Measurements from ENCODE around the gene JOSD2.

Gene JOSD2

GRCh38 chr19:50498219-50499056 lies 12.6 kb downstream of the JOSD2 start:
- Histone ChIP-seq H3K4me1 (ENCODE audit: control insufficient read depth in 1 of 2, insufficient read depth in 1 of 2, low read depth in 1 of 2, low read length in 1 of 2) (no peaks in the 10 kb centered on the region), H3K4me3 (ENCODE audit: low read depth in 1 of 2, low read length in 1 of 2) (no peak overlapping the region), H3K27me3 (no peaks in the 10 kb centered on the region), H3K36me3 (no peaks in the 10 kb centered on the region), H3K9me3 (no peaks in the 10 kb centered on the region), H3K27ac (no peak overlapping the region)
- TF ChIP-seq CTCF (IDR thresholded peaks at IDR 0.05), result no peak

GRCh38 chr19:50497022-50497405 lies 14.0 kb downstream of the JOSD2 start:
- Histone ChIP-seq H3K9me3 (no peaks in the 10 kb centered on the region), H3K27me3 (no peaks in the 10 kb centered on the region), H3K4me1 (ENCODE audit: control insufficient read depth in 1 of 2, insufficient read depth in 1 of 2, low read depth in 1 of 2, low read length in 1 of 2) (peaks cover 3 to 5% of the 10 kb centered on the region in 2 experiments), H3K27ac (no peak overlapping the region), H3K4me3 (ENCODE audit: low read depth in 1 of 2, low read length in 1 of 2) (no peak overlapping the region), H3K36me3 (no peaks in the 10 kb centered on the region)
- TF ChIP-seq CTCF (IDR thresholded peaks at IDR 0.05), result no peak

GRCh38 chr19:50496189-50497021 lies 14.6 kb downstream of the JOSD2 start:
- TF ChIP-seq CTCF (IDR thresholded peaks at IDR 0.05), result no peak
- H3K4me3 ChIP-seq (ENCODE audit: low read depth in 1 of 2, low read length in 1 of 2), result no peak overlapping the region
- H3K36me3 ChIP-seq, result no peaks in the 10 kb centered on the region
- no peaks in the 10 kb centered on the region for H3K9me3 ChIP-seq
- H3K27me3 ChIP-seq, result no peaks in the 10 kb centered on the region
- peaks cover 3 to 5% of the 10 kb centered on the region in 2 experiments for H3K4me1 ChIP-seq (ENCODE audit: control insufficient read depth in 1 of 2, insufficient read depth in 1 of 2, low read depth in 1 of 2, low read length in 1 of 2)
- no peak overlapping the region for H3K27ac ChIP-seq

GRCh38 chr19:50495020-50495531 lies 15.9 kb downstream of the JOSD2 start:
- TF ChIP-seq CTCF (IDR thresholded peaks at IDR 0.05), result no peak
- H3K27ac ChIP-seq, result no peak overlapping the region
- H3K27me3 ChIP-seq, result no peaks in the 10 kb centered on the region
- H3K9me3 ChIP-seq, result no peaks in the 10 kb centered on the region
- peaks cover 3 to 5% of the 10 kb centered on the region in 2 experiments for H3K4me1 ChIP-seq (ENCODE audit: control insufficient read depth in 1 of 2, insufficient read depth in 1 of 2, low read depth in 1 of 2, low read length in 1 of 2)
- H3K4me3 ChIP-seq (ENCODE audit: low read depth in 1 of 2, low read length in 1 of 2), result no peak overlapping the region
- no peaks in the 10 kb centered on the region for H3K36me3 ChIP-seq

- Histone ChIP-seq H3K27me3 (no peaks in the 10 kb centered on the region), H3K9me3 (no peaks in the 10 kb centered on the region), H3K4me1 (ENCODE audit: control insufficient read depth in 1 of 2, insufficient read depth in 1 of 2, low read depth in 1 of 2, low read length in 1 of 2) (peaks cover 3 to 5% of the 10 kb centered on the region in 2 experiments), H3K27ac (no peak overlapping the region), H3K36me3 (no peaks in the 10 kb centered on the region), H3K4me3 (ENCODE audit: low read depth in 1 of 2, low read length in 1 of 2) (no peak overlapping the region)
- TF ChIP-seq CTCF (IDR thresholded peaks at IDR 0.05), result no peak
Measured at GRCh38 chr19:50494186-50495019, 16.6 kb downstream of the JOSD2 start.
